Ovary (tissue), 9 donors: Measurements from ENCODE around the gene UBTD1. TPM values are rescaled to one million over a fixed set of nuclear protein-coding genes. Genes with fewer than 3 reads are reported as not detected.

Source experiments
- DNase-seq, 5 donors: peaks; one replicate each; pipeline ENCODE4 v3.0.0-alpha.2; 2019 to 2020
- H3K27ac ChIP-seq, 2 donors: fragments of 200-600 bp; one replicate each; pipeline versions ENCODE4 v1.5.1 to v1.8.0; 2019 to 2022
- H3K27me3 ChIP-seq: fragments of 200-600 bp; one replicate; pipeline ENCODE4 v1.8.0; 2022
- H3K36me3 ChIP-seq: fragments of 200-600 bp; sonication (generic); one replicate; pipeline ENCODE4 v1.5.1; 2019
- H3K4me1 ChIP-seq: one replicate; pipeline ENCODE4 v1.8.1; 2013; ENCODE audit warnings: mild to moderate bottlenecking, moderate library complexity; ENCODE audit not compliant: insufficient read depth
- H3K4me3 ChIP-seq: fragments of 200-600 bp; sonication (generic); one replicate; pipeline ENCODE4 v1.5.1; 2017
- H3K9me3 ChIP-seq, 2 donors: fragments of 200-600 bp in 1 of 2; sonication (generic) in 1 of 2; one replicate each; pipeline versions ENCODE4 v1.5.1 to v1.8.1; 2013 to 2019; ENCODE audit warnings: mild to moderate bottlenecking in 1 of 2, moderate library complexity in 1 of 2
- CTCF ChIP-seq, 3 donors: fragments of 450-650 bp in 2 of 3; fragments of 200-600 bp in 1 of 3; IDR thresholded peaks; one replicate each; pipeline versions ENCODE4 v1.5.1 to v1.8.0; 2016 to 2022; ENCODE audit warnings: antibody characterized with exemption in 3 of 3, mild to moderate bottlenecking in 1 of 3
- EP300 ChIP-seq: sonication (generic); formaldehyde crosslinking; IDR thresholded peaks from one replicate; pipeline ENCODE4 v1.6.1; 2017; ENCODE audit warnings: antibody characterized with exemption
- POLR2A ChIP-seq: fragments of 450-650 bp; IDR thresholded peaks from one replicate; pipeline ENCODE4 v1.6.1; 2017; ENCODE audit warnings: antibody characterized with exemption, mild to moderate bottlenecking, moderate library complexity
- WGBS, 3 donors: extraction: QIAGEN DNeasy Blood & Tissue Kit in 1 of 3; methylation state at CpG; one replicate each; pipeline versions ENCODE4 v1.1.5 to v1.1.7; 2013 to 2017; 5-methylcytosine and 5-hydroxymethylcytosine counted together
- intact Hi-C, 4 donors: fragments of 100-400 bp; cut with DNase I; formaldehyde crosslinking; loops; one replicate each; pipeline versions ENCODE4 v1.11.0 to v1.15.1; 2022 to 2023
- polyA plus RNA-seq, 2 donors: library from polyadenylated mRNA; stranded (reverse); fragments of 200-250 nt in 1 of 2; fragments of 350-450 nt in 1 of 2; fragmentation: Illumina TruSeq in 1 of 2; extraction: RNeasy Lipid Tissue Mini Kit (QIAGEN cat#74804) in 1 of 2; gene quantifications; one replicate each; pipeline ENCODE4 v1.2.3, GENCODE V29; 2013 to 2014
- total RNA-seq, 7 donors: library from RNA; depleted of rRNA in 2 of 7; stranded (reverse); fragments of >200 nt in 2 of 7; fragmentation: NEBNext Ultra II Directional in 3 of 7; extraction: Animal tissue kit (Norgen Biotek cat#: 25700) in 3 of 7; gene quantifications; one replicate each; pipeline versions ENCODE4 v1.1.0 to v1.2.4, GENCODE V29; 2016 to 2023
- donor health status: DM: no; HTN: no; CAD: no; lungs with moderate emphysema.
- donor health status: DM: no; HTN: no; CAD: no.
- donor health status: Bipolar disorder and iron deficiency.
- donor health status: DM: yes; HTN: yes; CAD: no.
- donor health status: DM: no; HTN: no; CAD: no.
- donor health status: DM: yes; HTN: yes; CAD: no.

UBTD1 gene
- total and polyA plus RNA-seq, 9 donors, result 0.20 to 15.2 (median 11.5) TPM

- intact Hi-C loops, result loop anchor here in 3 of 4 donors (2.0 to 10.0 kb wide), 3 partner anchors 43 to 45 kb away; no protein-coding TSS in a partner anchor
- Histone ChIP-seq H3K36me3 (no peaks in the 10 kb centered on the region), H3K27ac (peak overlapping the region; percentile 73 to 84), H3K9me3 (no peaks in the 10 kb centered on the region), H3K27me3 (no peaks in the 10 kb centered on the region), H3K4me3 (peak overlapping the region; percentile 76), H3K4me1 (peaks cover 4% of the 10 kb centered on the region)
- TF ChIP-seq EP300, result no peak
- no peak for TF ChIP-seq POLR2A
- TF ChIP-seq CTCF (IDR thresholded peaks at IDR 0.05), result no peak
- 0 to 1% (median 0%) methylated on average over 25 to 41 of the region's 41 CpGs for WGBS, 3 donors
- DNase-seq, result peak; percentile 72 to 83 (median 77)
Measured at GRCh38 chr10:97499561-97500296, 1.0 kb downstream of the UBTD1 start.

GRCh38 chr10:97500297-97500575 lies 1.5 kb downstream of the UBTD1 start:
- intact Hi-C loops, result loop anchor here in 1 of 4 donors (5.0 kb wide), 1 partner anchor 42 kb away; no protein-coding TSS in a partner anchor
- no peak for TF ChIP-seq EP300
- TF ChIP-seq CTCF (IDR thresholded peaks at IDR 0.05), result no peak
- TF ChIP-seq POLR2A, result no peak
- Histone ChIP-seq H3K9me3 (no peaks in the 10 kb centered on the region), H3K4me1 (peaks cover 2% of the 10 kb centered on the region), H3K27me3 (no peaks in the 10 kb centered on the region), H3K36me3 (no peaks in the 10 kb centered on the region), H3K4me3 (peak overlapping the region; percentile 76), H3K27ac (peak overlapping the region in 1 of 2 donors; percentile 84)
- 85 to 93% (median 86%) methylated on average over 2 of the region's 2 CpGs for WGBS, 3 donors
- no peak for DNase-seq

GRCh38 chr10:97502916-97503315 lies 4.2 kb downstream of the UBTD1 start:
- intact Hi-C loops, result loop anchor here in 1 of 4 donors (5.0 kb wide), 1 partner anchor 39 kb away; no protein-coding TSS in a partner anchor
- Histone ChIP-seq H3K4me1 (no peaks in the 10 kb centered on the region), H3K27me3 (no peaks in the 10 kb centered on the region), H3K36me3 (no peaks in the 10 kb centered on the region), H3K4me3 (no peak overlapping the region), H3K9me3 (no peaks in the 10 kb centered on the region), H3K27ac (no peak overlapping the region)
- TF ChIP-seq CTCF (IDR thresholded peaks at IDR 0.05) (no peak), EP300 (no peak), POLR2A (no peak)
- 96 to 97% (median 96%) methylated on average over 6 of the region's 6 CpGs for WGBS, 3 donors
- DNase-seq, result no peak

GRCh38 chr10:97503406-97503805 lies 4.7 kb downstream of the UBTD1 start:
- WGBS, 3 donors, result 84 to 87% (median 86%) methylated on average over 3 of the region's 3 CpGs
- no peaks in the 10 kb centered on the region for H3K9me3 ChIP-seq
- intact Hi-C loops, result loop anchor here in 1 of 4 donors (5.0 kb wide), 1 partner anchor 39 kb away; no protein-coding TSS in a partner anchor
- H3K4me3 ChIP-seq, result no peak overlapping the region
- H3K27ac ChIP-seq, result no peak overlapping the region
- no peaks in the 10 kb centered on the region for H3K4me1 ChIP-seq
- H3K27me3 ChIP-seq, result no peaks in the 10 kb centered on the region
- H3K36me3 ChIP-seq, result no peaks in the 10 kb centered on the region
- TF ChIP-seq CTCF (IDR thresholded peaks at IDR 0.05), result no peak
- no peak for TF ChIP-seq EP300
- no peak for TF ChIP-seq POLR2A
- DNase-seq, result no peak
